Fibroblast of lung (primary cell): ENCODE results near the gene FGF1. TPM values are rescaled to one million over a fixed set of nuclear protein-coding genes. Genes with fewer than 3 reads are reported as not detected.

Experiments used
- DNase-seq, 2 donors: peaks; one replicate each; pipeline versions ENCODE4 v3.0.0 to v3.0.0-alpha.2; 2010; ENCODE audit warnings: low read depth in 2 of 2
- H2AFZ ChIP-seq: 2 replicates; pipeline ENCODE4 v1.5.1; 2012; ENCODE audit warnings: low read length, control low read depth, inconsistent platforms
- H3K27ac ChIP-seq: 2 replicates; pipeline ENCODE4 v1.5.1; 2011; ENCODE audit warnings: low read length, control low read depth; ENCODE audit not compliant: insufficient read depth
- H3K27me3 ChIP-seq: 2 replicates; pipeline ENCODE4 v1.5.1; 2011; ENCODE audit warnings: mild to moderate bottlenecking, low read length; ENCODE audit not compliant: control insufficient read depth, insufficient read depth
- H3K36me3 ChIP-seq: 2 replicates; pipeline ENCODE4 v1.5.1; 2011; ENCODE audit warnings: low read length; ENCODE audit not compliant: control insufficient read depth, insufficient read depth
- H3K4me1 ChIP-seq: 2 replicates; pipeline ENCODE4 v1.5.1; 2011; ENCODE audit warnings: low read length; ENCODE audit not compliant: control insufficient read depth, insufficient read depth; ENCODE audit errors: extremely low read depth
- H3K4me2 ChIP-seq: 2 replicates; pipeline ENCODE4 v1.5.1; 2011; ENCODE audit warnings: low read length, control low read depth; ENCODE audit not compliant: insufficient read depth; ENCODE audit errors: extremely low read depth
- H3K4me3 ChIP-seq, 4 experiments: fragments of 200-600 bp in 1 of 4; sonication (generic) in 1 of 4; replicated peaks in 1 of 4; 2 replicates each; pipeline ENCODE4 v1.5.1; 2011 to 2016; ENCODE audit warnings: low read length in 4 of 4, low read depth in 3 of 4, mild to moderate bottlenecking in 3 of 4, control low read depth in 2 of 4, inconsistent platforms in 1 of 4, mixed read lengths in 1 of 4; ENCODE audit not compliant: insufficient read depth in 1 of 4; ENCODE audit errors: control extremely low read depth in 1 of 4
- H3K79me2 ChIP-seq: 2 replicates; pipeline ENCODE4 v1.5.1; 2012; ENCODE audit warnings: mild to moderate bottlenecking, low read length, inconsistent platforms; ENCODE audit not compliant: control insufficient read depth, insufficient read depth
- H3K9ac ChIP-seq: 2 replicates; pipeline ENCODE4 v1.5.1; 2011; ENCODE audit warnings: mild to moderate bottlenecking, low read length, control low read depth; ENCODE audit not compliant: insufficient read depth
- H3K9me3 ChIP-seq: 2 replicates; pipeline ENCODE4 v1.5.1; 2012; ENCODE audit warnings: low read depth, low read length; ENCODE audit not compliant: control insufficient read depth, insufficient read depth
- H4K20me1 ChIP-seq: 2 replicates; pipeline ENCODE4 v1.5.1; 2011; ENCODE audit warnings: low read length; ENCODE audit not compliant: control insufficient read depth, insufficient read depth; ENCODE audit errors: extremely low read depth
- EZH2 ChIP-seq: IDR thresholded peaks from 2 replicates; pipeline ENCODE4 v1.5.1; 2012; ENCODE audit warnings: low read length, control low read depth, mild to moderate bottlenecking; ENCODE audit errors: missing control alignments
- polyA minus RNA-seq: library from RNA; depleted of rRNA, polyadenylated mRNA; stranded (reverse); fragments of >200 nt; gene quantifications from 2 replicates; pipeline ENCODE4 v1.2.3, GENCODE V29; 2011; ENCODE audit warnings: low replicate concordance
- polyA plus RNA-seq, 2 donors: library from polyadenylated mRNA; depleted of rRNA in 1 of 2; stranded (reverse) in 1 of 2; unstranded in 1 of 2; fragments of >200 nt; gene quantifications; 2 replicates each; pipeline ENCODE4 v1.2.1, GENCODE V29; 2011 to 2012; ENCODE audit warnings: missing spikeins in 1 of 2
- total RNA-seq: library from RNA; depleted of rRNA; stranded (reverse); fragments of >200 nt; gene quantifications from 2 replicates; pipeline ENCODE4 v1.2.1, GENCODE V29; 2014
- TF ChIP-seq, protein P1 (sequence below), 2 donors: IDR thresholded peaks in 1 of 2; conservative IDR thresholded peaks in 1 of 2; 1 replicate in 1 of 2; 2 replicates in 1 of 2; pipeline ENCODE4 v1.5.1; 2011 to 2012; ENCODE audit warnings: low read length in 2 of 2, control low read depth in 1 of 2, inconsistent platforms in 1 of 2, low read depth in 1 of 2, mild to moderate bottlenecking in 1 of 2

The FGF1 gene
- total RNA-seq (0.77 and 3.5 TPM in 2 replicates), polyA plus RNA-seq (6.9 and 17.7 TPM in 2 replicates), polyA minus RNA-seq (7.0 and 7.5 TPM in 2 replicates)
- polyA plus RNA-seq (2012), result 7.1 and 23.9 TPM in 2 replicates

GRCh38 chr5:142685418-142686209 lies at the start of gene FGF1:
Gene FGF1, minus strand, starts transcription at chr5:142686090. Its CDS starts 71,963 bp downstream, at chr5:142614127.
- TF ChIP-seq, protein P1, sequence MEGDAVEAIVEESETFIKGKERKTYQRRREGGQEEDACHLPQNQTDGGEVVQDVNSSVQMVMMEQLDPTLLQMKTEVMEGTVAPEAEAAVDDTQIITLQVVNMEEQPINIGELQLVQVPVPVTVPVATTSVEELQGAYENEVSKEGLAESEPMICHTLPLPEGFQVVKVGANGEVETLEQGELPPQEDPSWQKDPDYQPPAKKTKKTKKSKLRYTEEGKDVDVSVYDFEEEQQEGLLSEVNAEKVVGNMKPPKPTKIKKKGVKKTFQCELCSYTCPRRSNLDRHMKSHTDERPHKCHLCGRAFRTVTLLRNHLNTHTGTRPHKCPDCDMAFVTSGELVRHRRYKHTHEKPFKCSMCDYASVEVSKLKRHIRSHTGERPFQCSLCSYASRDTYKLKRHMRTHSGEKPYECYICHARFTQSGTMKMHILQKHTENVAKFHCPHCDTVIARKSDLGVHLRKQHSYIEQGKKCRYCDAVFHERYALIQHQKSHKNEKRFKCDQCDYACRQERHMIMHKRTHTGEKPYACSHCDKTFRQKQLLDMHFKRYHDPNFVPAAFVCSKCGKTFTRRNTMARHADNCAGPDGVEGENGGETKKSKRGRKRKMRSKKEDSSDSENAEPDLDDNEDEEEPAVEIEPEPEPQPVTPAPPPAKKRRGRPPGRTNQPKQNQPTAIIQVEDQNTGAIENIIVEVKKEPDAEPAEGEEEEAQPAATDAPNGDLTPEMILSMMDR (conservative IDR thresholded peaks at IDR 0.05 in 1 of 2, IDR thresholded peaks at IDR 0.05 in 1 of 2; ENCODE audit: low read depth in 1 of 2, low read length in 2 of 2), result no peak
- TF ChIP-seq EZH2, result no peak
- peak in 1 of 2 donors; percentile 86 for DNase-seq
- Histone ChIP-seq H3K27ac (no peak within 1 kb of the TSS), H3K9ac (no peak within 1 kb of the TSS), H3K36me3 (no peaks in the 10 kb centered on the region), H3K79me2 (no peaks in the 10 kb centered on the region), H3K4me2 (peak within 1 kb of the TSS; percentile 48), H4K20me1 (no peaks in the 10 kb centered on the region), H3K4me3 (no peak within 1 kb of the TSS), H3K4me1 (peaks cover 13% of the 10 kb centered on the region), H3K9me3 (no peaks in the 10 kb centered on the region), H3K27me3 (no peaks in the 10 kb centered on the region), H2AFZ (no peak within 1 kb of the TSS)

DNA sequence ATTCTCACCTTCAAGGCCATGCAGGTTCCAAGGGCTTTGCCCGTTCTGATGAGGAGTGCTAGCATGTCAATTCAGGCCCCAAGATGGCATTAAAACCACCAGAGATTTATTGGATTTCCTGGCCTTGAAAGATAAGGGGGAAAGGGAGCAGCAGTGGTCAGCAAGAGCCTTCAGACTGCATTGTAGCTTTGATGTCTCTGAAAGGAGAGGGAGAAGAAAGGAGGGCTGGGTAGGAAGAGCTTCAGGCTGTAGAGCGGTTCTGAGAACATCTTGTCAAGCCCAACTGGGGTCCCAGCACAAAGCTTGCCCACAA lies 41.8 kb upstream of the FGF1 start:
- Histone ChIP-seq H3K9me3 (no peaks in the 10 kb centered on the region), H4K20me1 (no peaks in the 10 kb centered on the region), H3K9ac (no peak overlapping the region), H2AFZ (no peak overlapping the region), H3K4me2 (no peak overlapping the region), H3K36me3 (no peaks in the 10 kb centered on the region), H3K27me3 (no peaks in the 10 kb centered on the region), H3K4me3 (no peak overlapping the region), H3K79me2 (no peaks in the 10 kb centered on the region), H3K4me1 (peaks cover 13% of the 10 kb centered on the region), H3K27ac (no peak overlapping the region)
- no peak for TF ChIP-seq EZH2
- TF ChIP-seq, protein P1 (conservative IDR thresholded peaks at IDR 0.05 in 1 of 2, IDR thresholded peaks at IDR 0.05 in 1 of 2; ENCODE audit: low read depth in 1 of 2, low read length in 2 of 2), result no peak
- DNase-seq, result no peak

DNA sequence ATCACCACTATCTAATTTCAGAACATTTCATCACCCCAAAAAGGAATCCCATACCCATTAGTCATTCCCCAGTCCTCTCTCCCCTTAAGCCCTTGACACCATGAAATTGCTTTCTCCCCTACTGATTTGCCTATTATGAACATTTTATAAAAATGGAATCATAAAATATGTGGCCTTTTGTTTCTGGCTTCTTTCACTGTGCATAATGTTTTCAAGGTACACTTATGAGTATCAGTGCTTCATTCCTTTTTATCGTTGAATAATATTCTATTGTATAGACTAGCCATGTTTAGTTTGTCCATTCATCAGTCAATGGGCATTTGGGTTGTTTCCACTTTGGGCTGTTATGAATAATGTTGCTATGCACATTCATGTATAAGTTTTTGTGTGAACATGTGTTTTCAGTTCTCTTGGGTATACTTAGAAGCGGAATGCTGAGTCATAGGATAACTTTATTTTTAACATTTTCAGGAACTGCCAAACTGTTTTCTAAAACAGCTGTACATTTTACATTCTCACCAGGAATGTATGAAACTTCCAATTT lies 40.4 kb upstream of the FGF1 start:
- TF ChIP-seq, protein P1 (conservative IDR thresholded peaks at IDR 0.05 in 1 of 2, IDR thresholded peaks at IDR 0.05 in 1 of 2; ENCODE audit: low read depth in 1 of 2, low read length in 2 of 2), result no peak
- TF ChIP-seq EZH2, result no peak
- no peak overlapping the region for H2AFZ ChIP-seq
- H3K9ac ChIP-seq, result no peak overlapping the region

More for the DNA sequence above, 40.4 kb upstream of the FGF1 start:
- Histone ChIP-seq H3K4me2 (no peak overlapping the region), H3K27ac (peak overlapping the region; percentile 54), H3K9me3 (no peaks in the 10 kb centered on the region), H3K4me3 (no peak overlapping the region), H3K79me2 (no peaks in the 10 kb centered on the region), H4K20me1 (no peaks in the 10 kb centered on the region), H3K27me3 (no peaks in the 10 kb centered on the region), H3K36me3 (no peaks in the 10 kb centered on the region), H3K4me1 (peaks cover 13% of the 10 kb centered on the region)
- DNase-seq, result peak; percentile 87 to 94
